ENCODE results near the gene DMGDH. TPM values are rescaled to one million over a fixed set of nuclear protein-coding genes. Genes with fewer than 3 reads are reported as not detected.

Gene DMGDH
- total RNA-seq, 2 experiments from 2014 or later, result 0.67 TPM; not detected in 1

GRCh38 chr5:79086116-79086515 is 16.6 kb upstream of the DMGDH start:
- no peak for ATAC-seq (ENCODE audit: low read depth)
- DNase-seq, result no peak
- Mint-ChIP-seq H3K27me3 (peaks cover 17% of the 10 kb centered on the region), H3K4me1 (peaks cover 1% of the 10 kb centered on the region), H3K36me3 (no peaks in the 10 kb centered on the region), H3K9me3 (no peaks in the 10 kb centered on the region), H3K4me3 (no peak overlapping the region), H3K27ac (no peak overlapping the region)
- POLR2A ChIA-PET, result no interaction called here

GRCh38 chr5:79081779-79082178 is 12.3 kb upstream of the DMGDH start:
- ATAC-seq (ENCODE audit: low read depth) (no peak), DNase-seq (no peak)
- H3K27me3 Mint-ChIP-seq, result peaks cover 16% of the 10 kb centered on the region
- H3K36me3 Mint-ChIP-seq, result no peaks in the 10 kb centered on the region
- no peaks in the 10 kb centered on the region for H3K9me3 Mint-ChIP-seq
- POLR2A ChIA-PET, result no interaction called here
- H3K4me3 Mint-ChIP-seq, result no peak overlapping the region
- H3K4me1 Mint-ChIP-seq, result peaks cover 5% of the 10 kb centered on the region
- no peak overlapping the region for H3K27ac Mint-ChIP-seq

GRCh38 chr5:79080804-79081203 is 11.3 kb upstream of the DMGDH start:
- POLR2A ChIA-PET, result no interaction called here
- Mint-ChIP-seq H3K36me3 (no peaks in the 10 kb centered on the region), H3K9me3 (no peaks in the 10 kb centered on the region), H3K4me3 (no peak overlapping the region), H3K4me1 (peaks cover 3% of the 10 kb centered on the region), H3K27ac (no peak overlapping the region), H3K27me3 (peaks cover 12% of the 10 kb centered on the region)
- DNase-seq (no peak), ATAC-seq (ENCODE audit: low read depth) (no peak)

- Mint-ChIP-seq H3K36me3 (no peaks in the 10 kb centered on the region), H3K27me3 (peaks cover 10% of the 10 kb centered on the region), H3K27ac (no peak overlapping the region), H3K9me3 (peaks cover 7% of the 10 kb centered on the region), H3K4me1 (peaks cover 11% of the 10 kb centered on the region), H3K4me3 (no peak overlapping the region)
- POLR2A ChIA-PET, result no interaction called here
- no peak for DNase-seq
- no peak for ATAC-seq (ENCODE audit: low read depth)
Observed at GRCh38 chr5:79077680-79078365, 8.3 kb upstream of the DMGDH start.

- no peak overlapping the region for H3K4me3 Mint-ChIP-seq
- no peak overlapping the region for H3K27ac Mint-ChIP-seq
- H3K9me3 Mint-ChIP-seq, result peaks cover 10% of the 10 kb centered on the region
- no peak for ATAC-seq (ENCODE audit: low read depth)
- H3K36me3 Mint-ChIP-seq, result peaks cover 3% of the 10 kb centered on the region
- POLR2A ChIA-PET, result no interaction called here
- H3K27me3 Mint-ChIP-seq, result peaks cover 10% of the 10 kb centered on the region
- peaks cover 11% of the 10 kb centered on the region for H3K4me1 Mint-ChIP-seq
- DNase-seq, result no peak
Observed at GRCh38 chr5:79076819-79077218, 7.3 kb upstream of the DMGDH start.

- Mint-ChIP-seq H3K4me1 (peaks cover 11% of the 10 kb centered on the region), H3K9me3 (peaks cover 10% of the 10 kb centered on the region), H3K36me3 (peaks cover 3% of the 10 kb centered on the region), H3K27ac (peak overlapping the region; percentile 13), H3K27me3 (peaks cover 18% of the 10 kb centered on the region), H3K4me3 (no peak overlapping the region)
- ATAC-seq (ENCODE audit: low read depth), result no peak
- no peak for DNase-seq
- POLR2A ChIA-PET, result interaction anchor here (0.6 kb wide), 1 partner anchor 1143 kb away, joined by 5 read pairs; no protein-coding TSS in a partner anchor
Observed at GRCh38 chr5:79075646-79076426, 6.4 kb upstream of the DMGDH start.

- no peak overlapping the region for H3K27ac Mint-ChIP-seq
- POLR2A ChIA-PET, result no interaction called here
Observed at GRCh38 chr5:79074641-79075040, 5.2 kb upstream of the DMGDH start.

GRCh38 chr5:79070350-79070667 is 835 bp upstream of the DMGDH start:
- H3K27ac Mint-ChIP-seq, result no peak overlapping the region
- peaks cover 11% of the 10 kb centered on the region for H3K9me3 Mint-ChIP-seq
- no peak for ATAC-seq (ENCODE audit: low read depth)
- H3K36me3 Mint-ChIP-seq, result peaks cover 3% of the 10 kb centered on the region
- POLR2A ChIA-PET, result no interaction called here
- DNase-seq, result no peak
- H3K4me3 Mint-ChIP-seq, result no peak overlapping the region
- peaks cover 42% of the 10 kb centered on the region for H3K27me3 Mint-ChIP-seq
- peaks cover 6% of the 10 kb centered on the region for H3K4me1 Mint-ChIP-seq

More at GRCh38 chr5:79074641-79075040, 5.2 kb upstream of the DMGDH start:
- Mint-ChIP-seq H3K36me3 (peaks cover 3% of the 10 kb centered on the region), H3K9me3 (peaks cover 10% of the 10 kb centered on the region), H3K4me3 (no peak overlapping the region), H3K27me3 (peaks cover 27% of the 10 kb centered on the region), H3K4me1 (peaks cover 11% of the 10 kb centered on the region)
- no peak for ATAC-seq (ENCODE audit: low read depth)
- no peak for DNase-seq

- Mint-ChIP-seq H3K4me3 (no peak overlapping the region), H3K27me3 (peaks cover 15% of the 10 kb centered on the region), H3K27ac (no peak overlapping the region), H3K9me3 (peaks cover 1% of the 10 kb centered on the region), H3K36me3 (no peaks in the 10 kb centered on the region), H3K4me1 (no peaks in the 10 kb centered on the region)
- no peak for DNase-seq
- POLR2A ChIA-PET, result no interaction called here
- no peak for ATAC-seq (ENCODE audit: low read depth)
Observed at GRCh38 chr5:79062436-79062835, 7.0 kb downstream of the DMGDH start.

- no peaks in the 10 kb centered on the region for H3K4me1 Mint-ChIP-seq
- no peaks in the 10 kb centered on the region for H3K36me3 Mint-ChIP-seq
- peaks cover 10% of the 10 kb centered on the region for H3K27me3 Mint-ChIP-seq
- no peak overlapping the region for H3K27ac Mint-ChIP-seq
- H3K9me3 Mint-ChIP-seq, result no peaks in the 10 kb centered on the region
- H3K4me3 Mint-ChIP-seq, result no peak overlapping the region
- ATAC-seq (ENCODE audit: low read depth) (no peak), DNase-seq (no peak)
- POLR2A ChIA-PET, result no interaction called here
Observed at GRCh38 chr5:79059674-79060073, 9.8 kb downstream of the DMGDH start.

- ATAC-seq (ENCODE audit: low read depth), result no peak
- POLR2A ChIA-PET, result no interaction called here
- H3K27ac Mint-ChIP-seq, result no peak overlapping the region
- peaks cover 11% of the 10 kb centered on the region for H3K27me3 Mint-ChIP-seq
- no peak for DNase-seq
- H3K36me3 Mint-ChIP-seq, result no peaks in the 10 kb centered on the region
- H3K4me3 Mint-ChIP-seq, result no peak overlapping the region
- H3K9me3 Mint-ChIP-seq, result no peaks in the 10 kb centered on the region
- no peaks in the 10 kb centered on the region for H3K4me1 Mint-ChIP-seq
Observed at GRCh38 chr5:79056847-79057246, 12.6 kb downstream of the DMGDH start.

GRCh38 chr5:79055017-79055416 is 14.5 kb downstream of the DMGDH start:
- no peak overlapping the region for H3K27ac Mint-ChIP-seq
- DNase-seq (no peak), ATAC-seq (ENCODE audit: low read depth) (no peak)
- H3K27me3 Mint-ChIP-seq, result peaks cover 11% of the 10 kb centered on the region
- H3K36me3 Mint-ChIP-seq, result no peaks in the 10 kb centered on the region
- no peaks in the 10 kb centered on the region for H3K9me3 Mint-ChIP-seq
- no peaks in the 10 kb centered on the region for H3K4me1 Mint-ChIP-seq
- POLR2A ChIA-PET, result no interaction called here
- H3K4me3 Mint-ChIP-seq, result no peak overlapping the region

- H3K27me3 Mint-ChIP-seq, result peaks cover 14% of the 10 kb centered on the region
- POLR2A ChIA-PET, result no interaction called here
- no peaks in the 10 kb centered on the region for H3K36me3 Mint-ChIP-seq
- H3K4me3 Mint-ChIP-seq, result no peak overlapping the region
- ATAC-seq (ENCODE audit: low read depth) (no peak), DNase-seq (no peak)
- no peaks in the 10 kb centered on the region for H3K9me3 Mint-ChIP-seq
- no peaks in the 10 kb centered on the region for H3K4me1 Mint-ChIP-seq
- no peak overlapping the region for H3K27ac Mint-ChIP-seq
Observed at GRCh38 chr5:79053321-79053720, 16.2 kb downstream of the DMGDH start.

- no peak for DNase-seq
- Mint-ChIP-seq H3K27me3 (peaks cover 21% of the 10 kb centered on the region), H3K4me1 (no peaks in the 10 kb centered on the region), H3K27ac (no peak overlapping the region), H3K9me3 (no peaks in the 10 kb centered on the region), H3K36me3 (no peaks in the 10 kb centered on the region), H3K4me3 (no peak overlapping the region)
- POLR2A ChIA-PET, result no interaction called here
- ATAC-seq (ENCODE audit: low read depth), result no peak
Observed at GRCh38 chr5:79050498-79050897, 19.0 kb downstream of the DMGDH start.

Measured in activated naive CD8-positive, alpha-beta T cell treated with anti-CD3 and anti-CD28 coated beads, Interleukin-2, amount 10 ng/mL, durations not matched to agents 7 days and 5 days (primary cell).